GM10266 (cell line): Measurements from ENCODE around the gene SLC25A34.

Experiments
- DNase-seq: peaks from one replicate; pipeline ENCODE4 v3.0.0; 2012; ENCODE audit errors: extremely low spot score
- CTCF ChIP-seq: IDR thresholded peaks from 2 replicates; pipeline ENCODE4 v1.5.1; 2012; ENCODE audit warnings: mild to moderate bottlenecking, low read depth; ENCODE audit not compliant: control insufficient read depth, insufficient read depth; ENCODE audit errors: missing control alignments

Gene SLC25A34

DNA sequence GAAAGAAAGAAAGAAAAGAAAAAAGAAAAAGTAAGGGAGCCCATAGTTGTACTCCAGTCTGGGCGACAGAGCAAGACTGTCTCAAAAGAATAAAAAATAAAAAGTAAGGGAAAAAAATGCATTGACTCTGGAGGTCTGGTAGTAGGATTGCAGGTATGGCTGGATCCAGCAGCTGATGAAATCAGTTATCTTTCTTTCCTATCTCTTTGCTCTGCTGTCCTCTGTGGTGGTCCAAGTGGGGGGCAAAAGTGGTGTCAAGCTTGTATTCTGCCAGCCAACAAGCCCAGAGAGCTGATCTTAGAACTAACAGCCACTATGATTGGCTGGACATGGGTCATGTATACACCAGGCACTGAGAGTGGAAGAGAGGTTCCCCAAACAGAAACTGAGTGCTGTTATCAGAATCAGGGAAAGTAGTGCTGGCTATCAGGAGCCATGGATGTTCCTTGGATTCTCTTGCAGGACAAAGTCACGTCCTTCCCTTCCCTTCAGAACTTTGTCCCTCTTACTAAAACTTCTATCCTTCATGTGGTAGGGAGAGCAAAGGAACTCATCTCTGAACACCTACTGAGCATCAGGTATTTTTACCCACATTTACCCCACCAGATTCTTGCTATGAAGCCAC lies 19.1 kb downstream of the SLC25A34 start:
- no peak for DNase-seq
- TF ChIP-seq CTCF, result no peak

DNA sequence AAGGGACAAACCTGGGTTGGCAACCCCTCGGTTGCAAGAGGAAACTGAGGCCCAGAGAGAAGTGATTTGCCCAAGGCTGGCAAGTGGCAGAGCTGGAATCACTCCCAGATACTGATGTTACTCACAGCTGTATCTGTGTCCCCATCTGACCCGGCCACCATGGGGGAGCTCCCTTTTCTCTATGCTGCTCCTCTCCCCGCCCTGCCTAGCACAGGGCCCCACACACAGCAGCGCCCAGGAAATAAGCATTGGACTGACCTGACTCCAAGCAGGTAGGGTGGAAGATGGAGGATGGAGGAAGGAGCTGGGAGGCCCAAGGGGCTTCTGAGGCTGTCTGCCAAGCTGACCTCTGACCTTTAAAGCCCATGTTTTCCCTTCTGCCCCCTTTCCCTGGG lies 19.6 kb downstream of the SLC25A34 start:
- no peak for DNase-seq
- no peak for TF ChIP-seq CTCF

DNA sequence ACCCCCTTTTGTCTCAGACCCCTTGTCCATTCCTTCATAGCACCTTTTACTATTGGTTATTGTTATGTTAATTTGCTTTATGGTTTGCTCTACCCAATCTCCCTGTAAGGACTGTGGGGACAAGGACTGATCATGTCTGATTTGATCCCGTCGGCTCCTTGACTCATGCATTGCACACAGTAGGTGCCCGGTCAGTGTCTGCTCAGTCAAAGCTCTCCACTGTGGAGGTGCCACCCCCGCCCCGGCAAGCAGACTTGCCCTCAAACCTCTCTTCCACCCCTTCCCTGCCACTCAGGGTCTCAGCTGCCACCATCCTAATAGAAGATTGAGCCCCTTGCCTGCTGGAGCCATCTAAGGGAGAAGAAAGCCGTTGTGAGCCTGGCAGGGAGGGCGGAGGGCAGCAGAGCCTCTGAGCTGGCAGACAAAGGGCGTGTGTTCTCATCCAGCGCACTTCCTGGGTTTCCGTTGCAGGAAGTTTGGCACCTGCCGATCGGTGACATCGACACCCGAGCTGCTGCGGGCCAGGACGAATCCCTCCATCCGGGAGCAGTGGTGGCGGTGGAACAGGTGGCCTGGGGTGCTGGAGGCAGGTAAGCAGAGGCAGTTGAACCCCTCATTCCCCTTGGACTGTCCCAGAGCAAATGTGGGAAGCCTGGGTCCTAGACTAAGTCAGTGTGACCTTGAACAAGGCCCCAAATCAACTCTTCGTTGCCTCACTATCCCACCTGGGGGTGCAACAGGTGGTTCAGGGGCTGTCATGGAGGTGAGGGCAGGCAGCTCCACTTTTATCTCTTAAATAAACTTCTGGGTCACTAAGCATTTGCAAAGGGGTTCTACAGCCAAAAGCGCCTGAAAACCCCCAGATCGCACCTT lies 20.3 kb downstream of the SLC25A34 start:
- TF ChIP-seq CTCF, result no peak
- DNase-seq, result no peak

DNA sequence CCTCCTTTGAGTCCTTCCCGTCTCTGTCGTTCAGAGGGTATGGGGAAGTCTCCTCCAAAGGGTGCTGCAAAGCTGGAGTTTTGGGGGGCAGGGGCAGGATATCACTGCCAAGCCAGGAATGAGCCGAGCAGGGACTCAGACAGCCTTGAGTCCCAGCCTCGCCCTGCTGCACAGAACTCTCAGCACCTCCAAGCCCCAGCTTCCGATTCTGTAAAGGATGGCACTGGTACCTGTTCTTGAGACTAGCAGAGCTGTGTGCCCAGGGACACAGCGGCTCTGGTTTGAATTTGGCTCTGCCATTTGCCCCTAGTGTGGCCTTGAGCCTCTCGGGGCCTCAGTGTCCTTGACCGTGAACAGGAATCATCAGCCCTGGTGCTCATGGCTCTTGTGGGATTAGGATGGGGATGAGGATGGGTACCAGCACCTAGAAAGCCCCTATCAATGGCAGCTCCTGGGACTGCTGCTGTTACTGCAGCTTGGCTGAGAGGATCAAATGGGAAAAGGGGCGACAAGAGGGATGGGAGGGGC lies 21.0 kb downstream of the SLC25A34 start:
- no peak for DNase-seq
- no peak for TF ChIP-seq CTCF

- no peak for DNase-seq
- no peak for TF ChIP-seq CTCF
Measured at GRCh38 chr1:15757575-15758342, 21.7 kb downstream of the SLC25A34 start.

- no peak for TF ChIP-seq CTCF
- DNase-seq, result no peak
Measured at GRCh38 chr1:15758343-15758931, 22.4 kb downstream of the SLC25A34 start, which contains the start of gene FBLIM1. Gene FBLIM1 (plus strand): TSS chr1:15758795. CDS start chr1:15764984, 6,189 bp downstream.
